Measurements from ENCODE around the gene VIPR2.

Gene VIPR2

DNA sequence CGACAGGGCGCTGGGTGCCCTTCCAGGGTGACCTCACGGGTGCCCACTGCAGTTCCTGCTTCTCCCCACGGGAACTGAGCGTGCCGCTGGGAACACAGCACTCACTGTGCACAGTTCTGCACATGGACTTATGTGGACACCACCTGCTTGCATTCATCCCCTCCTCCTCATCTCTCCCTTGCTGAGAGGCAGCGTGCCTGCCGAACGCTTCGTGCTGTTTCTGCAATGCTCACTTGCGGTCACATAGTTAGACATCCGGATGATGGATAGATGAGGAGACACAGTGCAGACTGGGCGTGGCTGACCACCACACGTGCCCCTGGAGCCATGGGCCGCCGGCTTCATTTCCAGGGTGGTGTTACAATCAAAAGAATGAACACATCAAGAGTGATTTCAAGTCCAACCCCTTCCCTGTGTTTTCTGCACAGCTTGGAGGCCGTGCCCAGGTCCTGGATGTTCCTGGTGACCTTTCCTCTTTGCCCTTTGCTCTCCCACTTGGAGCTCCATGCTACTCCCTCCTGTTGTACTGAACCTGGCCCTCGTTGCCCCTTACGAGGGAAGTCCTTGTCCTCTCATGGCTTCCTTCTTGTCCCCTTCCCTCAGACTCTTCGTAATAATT lies 119.4 kb downstream of the VIPR2 start:
- no peak overlapping the region for H3K9ac ChIP-seq (ENCODE audit: insufficient read length, low read depth)
- peaks cover 46% of the 10 kb centered on the region for H3K27me3 ChIP-seq (ENCODE audit: insufficient read depth, insufficient read length)
- H3K9me3 ChIP-seq (ENCODE audit: insufficient read depth, low read length): peaks cover 10% of the 10 kb centered on the region; the same call in 1 of the 2 replicates
- no peak for DNase-seq (ENCODE audit: low read depth, low spot score)
- peaks cover 12% of the 10 kb centered on the region for H3K4me1 ChIP-seq (ENCODE audit: insufficient read depth, insufficient read length)
- no peak for TF ChIP-seq ZNF274 (IDR thresholded peaks at IDR 0.05; ENCODE audit: low read depth, low read length)
- TF ChIP-seq SUZ12 (IDR thresholded peaks at IDR 0.05; ENCODE audit: extremely low read depth, insufficient read depth, insufficient read length): no peak
- TF ChIP-seq YY1 (IDR thresholded peaks at IDR 0.05; ENCODE audit: insufficient read depth, insufficient read length): no peak
- no peak overlapping the region for H3K4me3 ChIP-seq (ENCODE audit: insufficient read length, low read depth)
- no peaks in the 10 kb centered on the region for H3K36me3 ChIP-seq (ENCODE audit: insufficient read depth, insufficient read length, low read length)

DNA sequence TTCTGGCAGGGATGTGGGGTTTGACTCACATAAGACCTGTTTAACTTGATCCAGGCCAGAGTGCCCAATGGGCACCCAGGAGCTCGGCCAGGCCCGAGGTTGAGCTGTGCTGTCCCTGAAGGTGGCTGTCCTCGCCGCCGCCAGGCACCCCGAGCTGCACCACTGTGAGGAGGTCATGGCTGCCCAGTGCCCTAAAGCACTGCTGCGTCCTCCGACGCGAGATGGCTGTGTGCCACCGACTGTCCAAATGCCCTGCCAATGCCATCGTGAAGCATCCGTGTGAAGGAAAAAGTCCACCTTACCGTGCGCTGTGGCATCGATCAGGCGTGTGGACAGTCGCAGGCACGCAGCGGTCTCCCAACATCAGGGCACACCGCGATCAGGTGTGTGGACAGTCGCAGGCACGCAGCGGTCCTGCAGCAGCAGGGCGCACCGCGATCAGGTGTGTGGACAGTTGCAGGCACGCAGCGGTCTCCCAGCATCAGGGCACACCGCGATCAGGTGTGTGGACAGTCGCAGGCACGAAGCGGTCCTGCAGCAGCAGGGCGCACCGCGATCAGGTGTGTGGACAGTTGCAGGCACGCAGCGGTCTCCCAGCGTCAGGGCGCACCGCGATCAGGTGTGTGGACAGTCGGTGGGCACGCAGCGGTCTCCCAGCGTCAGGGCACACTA lies 120.3 kb downstream of the VIPR2 start:
- Histone ChIP-seq H3K36me3 (ENCODE audit: insufficient read depth, insufficient read length, low read length) (no peaks in the 10 kb centered on the region), H3K4me1 (ENCODE audit: insufficient read depth, insufficient read length) (peaks cover 12% of the 10 kb centered on the region), H3K9me3 (ENCODE audit: insufficient read depth, low read length) (peaks cover 10% of the 10 kb centered on the region; the same call in 1 of the 2 replicates), H3K4me3 (ENCODE audit: insufficient read length, low read depth) (no peak overlapping the region), H3K27me3 (ENCODE audit: insufficient read depth, insufficient read length) (peaks cover 46% of the 10 kb centered on the region), H3K9ac (ENCODE audit: insufficient read length, low read depth) (no peak overlapping the region)
- TF ChIP-seq SUZ12 (IDR thresholded peaks at IDR 0.05; ENCODE audit: extremely low read depth, insufficient read depth, insufficient read length) (no peak), YY1 (IDR thresholded peaks at IDR 0.05; ENCODE audit: insufficient read depth, insufficient read length) (no peak), ZNF274 (IDR thresholded peaks at IDR 0.05; ENCODE audit: low read depth, low read length) (no peak)
- DNase-seq (ENCODE audit: low read depth, low spot score): no peak

DNA sequence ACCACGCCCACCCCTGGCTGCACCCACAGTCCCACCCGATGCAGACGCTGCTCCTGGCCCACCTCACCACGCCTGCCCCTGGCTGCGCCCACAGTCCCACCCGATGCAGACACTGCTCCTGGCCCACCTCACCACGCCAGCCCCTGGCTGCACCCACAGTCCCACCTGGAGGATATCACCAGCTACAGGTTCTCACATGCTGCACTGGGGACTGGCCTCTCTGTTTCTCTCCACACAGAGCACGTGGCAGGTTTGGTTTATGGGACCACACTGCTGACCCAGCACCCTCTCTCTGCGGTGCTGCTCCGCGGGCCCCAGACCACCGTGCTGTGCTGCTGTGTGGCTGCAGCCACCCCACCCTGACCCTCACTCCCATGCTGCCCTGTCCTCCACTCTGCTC lies 120.9 kb downstream of the VIPR2 start:
- no peak for DNase-seq (ENCODE audit: low read depth, low spot score)
- no peaks in the 10 kb centered on the region for H3K36me3 ChIP-seq (ENCODE audit: insufficient read depth, insufficient read length, low read length)
- peaks cover 12% of the 10 kb centered on the region for H3K4me1 ChIP-seq (ENCODE audit: insufficient read depth, insufficient read length)
- H3K4me3 ChIP-seq (ENCODE audit: insufficient read length, low read depth): no peak overlapping the region
- no peak for TF ChIP-seq SUZ12 (IDR thresholded peaks at IDR 0.05; ENCODE audit: extremely low read depth, insufficient read depth, insufficient read length)
- TF ChIP-seq ZNF274 (IDR thresholded peaks at IDR 0.05; ENCODE audit: low read depth, low read length): no peak
- no peak for TF ChIP-seq YY1 (IDR thresholded peaks at IDR 0.05; ENCODE audit: insufficient read depth, insufficient read length)
- H3K9me3 ChIP-seq (ENCODE audit: insufficient read depth, low read length): peaks cover 13% of the 10 kb centered on the region; the same call in 1 of the 2 replicates
- no peak overlapping the region for H3K9ac ChIP-seq (ENCODE audit: insufficient read length, low read depth)
- H3K27me3 ChIP-seq (ENCODE audit: insufficient read depth, insufficient read length): peaks cover 46% of the 10 kb centered on the region

DNA sequence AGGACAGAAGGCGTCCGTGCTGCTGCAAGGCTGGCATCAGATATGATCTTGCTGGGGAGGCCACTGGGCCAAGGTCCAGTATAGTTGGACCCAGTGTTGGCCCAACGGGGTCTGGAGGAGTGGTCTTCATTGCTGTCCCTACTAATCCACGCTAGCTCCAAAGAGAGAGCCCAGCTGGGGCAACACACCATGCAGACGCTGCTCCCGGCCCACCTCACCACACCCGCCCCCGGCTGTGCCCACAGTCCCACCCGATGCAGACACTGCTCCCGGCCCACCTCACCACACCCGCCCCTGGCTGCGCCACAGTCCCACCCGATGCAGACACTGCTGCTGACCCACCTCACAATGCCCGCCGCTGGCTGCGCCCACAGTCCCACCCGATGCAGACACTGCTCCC lies 121.5 kb downstream of the VIPR2 start:
- peaks cover 18% of the 10 kb centered on the region; the same call in 1 of the 2 replicates for H3K9me3 ChIP-seq (ENCODE audit: insufficient read depth, low read length)
- H3K36me3 ChIP-seq (ENCODE audit: insufficient read depth, insufficient read length, low read length): no peaks in the 10 kb centered on the region
- no peak overlapping the region for H3K4me3 ChIP-seq (ENCODE audit: insufficient read length, low read depth)
- H3K27me3 ChIP-seq (ENCODE audit: insufficient read depth, insufficient read length): peaks cover 41% of the 10 kb centered on the region
- TF ChIP-seq YY1 (IDR thresholded peaks at IDR 0.05; ENCODE audit: insufficient read depth, insufficient read length): no peak
- TF ChIP-seq SUZ12 (IDR thresholded peaks at IDR 0.05; ENCODE audit: extremely low read depth, insufficient read depth, insufficient read length): no peak
- no peak for TF ChIP-seq ZNF274 (IDR thresholded peaks at IDR 0.05; ENCODE audit: low read depth, low read length)
- H3K9ac ChIP-seq (ENCODE audit: insufficient read length, low read depth): no peak overlapping the region
- H3K4me1 ChIP-seq (ENCODE audit: insufficient read depth, insufficient read length): peaks cover 11% of the 10 kb centered on the region
- no peak for DNase-seq (ENCODE audit: low read depth, low spot score)

DNA sequence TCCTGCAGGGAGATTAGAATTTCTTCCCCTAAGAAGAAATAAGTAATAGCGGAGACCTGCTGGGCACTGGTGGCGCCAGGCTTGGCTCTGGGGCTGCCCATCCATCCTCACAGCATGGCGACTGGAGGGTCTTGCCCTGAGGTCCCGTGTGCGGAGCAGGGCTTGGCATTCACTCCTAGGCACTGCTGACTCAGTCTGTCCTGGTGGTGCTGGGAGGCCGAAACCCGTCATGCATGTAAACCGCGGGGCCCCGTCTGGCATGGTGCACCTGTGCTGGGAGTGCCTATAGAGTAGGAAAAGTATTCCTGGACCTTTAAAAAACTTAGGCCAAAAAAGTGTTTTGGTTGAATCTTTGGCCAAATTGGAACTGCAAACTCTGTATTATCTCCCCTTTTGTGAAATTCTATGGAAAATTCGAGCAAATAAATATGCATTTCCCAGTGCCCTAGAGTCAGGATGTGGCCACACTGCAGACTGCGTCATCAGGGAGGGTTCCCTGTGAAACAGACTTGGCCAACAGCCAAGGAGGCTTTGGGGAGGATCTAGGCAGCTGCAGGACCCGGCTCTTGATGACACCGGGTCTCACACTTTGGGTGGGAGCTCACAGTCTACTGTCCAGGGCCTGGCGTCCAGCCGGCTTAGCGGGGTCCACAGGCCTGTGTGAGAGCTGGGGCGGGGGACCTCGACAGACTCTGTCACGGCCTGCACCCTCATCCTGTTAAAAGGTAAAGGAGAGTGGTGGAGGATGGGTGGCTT lies 122.3 kb downstream of the VIPR2 start:
- no peak for TF ChIP-seq SUZ12 (IDR thresholded peaks at IDR 0.05; ENCODE audit: extremely low read depth, insufficient read depth, insufficient read length)
- no peak for TF ChIP-seq ZNF274 (IDR thresholded peaks at IDR 0.05; ENCODE audit: low read depth, low read length)
- no peak for TF ChIP-seq YY1 (IDR thresholded peaks at IDR 0.05; ENCODE audit: insufficient read depth, insufficient read length)
- Histone ChIP-seq H3K4me3 (ENCODE audit: insufficient read length, low read depth) (no peak overlapping the region), H3K9ac (ENCODE audit: insufficient read length, low read depth) (no peak overlapping the region), H3K36me3 (ENCODE audit: insufficient read depth, insufficient read length, low read length) (no peaks in the 10 kb centered on the region), H3K4me1 (ENCODE audit: insufficient read depth, insufficient read length) (peaks cover 4% of the 10 kb centered on the region), H3K9me3 (ENCODE audit: insufficient read depth, low read length) (peaks cover 24% of the 10 kb centered on the region; the same call in 1 of the 2 replicates), H3K27me3 (ENCODE audit: insufficient read depth, insufficient read length) (peaks cover 36% of the 10 kb centered on the region)
- no peak for DNase-seq (ENCODE audit: low read depth, low spot score)

DNA sequence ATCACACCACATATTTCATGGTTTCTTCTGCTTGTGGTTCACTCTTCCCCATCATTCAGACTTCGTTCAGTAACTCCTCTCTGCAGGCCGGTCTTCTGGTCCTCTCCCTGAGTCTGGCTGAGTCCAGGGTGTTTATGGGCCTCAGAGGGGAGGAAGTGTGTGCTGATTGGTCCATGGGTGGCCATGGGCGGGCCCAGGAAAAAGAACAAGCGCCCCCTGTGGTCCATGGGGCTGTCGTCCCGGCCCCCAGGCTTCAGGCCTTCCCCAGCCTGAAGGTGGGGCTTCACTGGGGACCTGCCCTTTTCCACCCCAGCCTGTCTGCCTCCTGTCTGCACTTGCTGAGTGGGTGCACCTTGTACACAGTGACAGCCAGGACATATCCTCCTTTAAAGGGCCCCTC lies 123.7 kb downstream of the VIPR2 start:
- Histone ChIP-seq H3K9me3 (ENCODE audit: insufficient read depth, low read length) (peaks cover 24% of the 10 kb centered on the region; the same call in 1 of the 2 replicates), H3K27me3 (ENCODE audit: insufficient read depth, insufficient read length) (peaks cover 33% of the 10 kb centered on the region), H3K36me3 (ENCODE audit: insufficient read depth, insufficient read length, low read length) (no peaks in the 10 kb centered on the region), H3K9ac (ENCODE audit: insufficient read length, low read depth) (no peak overlapping the region), H3K4me1 (ENCODE audit: insufficient read depth, insufficient read length) (peaks cover 2% of the 10 kb centered on the region), H3K4me3 (ENCODE audit: insufficient read length, low read depth) (no peak overlapping the region)
- DNase-seq (ENCODE audit: low read depth, low spot score): no peak
- TF ChIP-seq YY1 (IDR thresholded peaks at IDR 0.05; ENCODE audit: insufficient read depth, insufficient read length): no peak
- no peak for TF ChIP-seq SUZ12 (IDR thresholded peaks at IDR 0.05; ENCODE audit: extremely low read depth, insufficient read depth, insufficient read length)
- TF ChIP-seq ZNF274 (IDR thresholded peaks at IDR 0.05; ENCODE audit: low read depth, low read length): no peak

DNA sequence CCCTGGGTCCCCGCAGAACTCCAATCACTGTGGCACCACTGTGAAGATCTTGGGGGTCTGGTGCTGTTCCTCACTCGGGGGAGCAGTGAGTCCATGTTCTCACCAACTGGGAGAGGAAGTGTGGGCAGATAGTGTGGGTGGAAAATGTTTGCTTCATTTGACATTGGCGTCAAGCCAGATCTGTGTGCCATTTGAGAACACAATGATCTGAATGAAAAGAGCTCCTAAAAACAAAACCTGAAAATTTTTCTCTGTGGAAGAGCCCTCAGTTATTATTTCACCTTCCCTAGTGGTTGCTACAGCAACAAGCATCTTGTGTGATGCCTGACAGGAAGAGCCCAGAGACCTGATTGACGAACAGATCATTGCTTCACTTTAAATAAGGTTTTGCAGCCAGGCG lies 125.6 kb downstream of the VIPR2 start:
- no peak overlapping the region for H3K4me3 ChIP-seq (ENCODE audit: insufficient read length, low read depth)
- peaks cover 24% of the 10 kb centered on the region; the same call in 1 of the 2 replicates for H3K9me3 ChIP-seq (ENCODE audit: insufficient read depth, low read length)
- TF ChIP-seq SUZ12 (IDR thresholded peaks at IDR 0.05; ENCODE audit: extremely low read depth, insufficient read depth, insufficient read length) (no peak), ZNF274 (IDR thresholded peaks at IDR 0.05; ENCODE audit: low read depth, low read length) (no peak), YY1 (IDR thresholded peaks at IDR 0.05; ENCODE audit: insufficient read depth, insufficient read length) (no peak)
- H3K9ac ChIP-seq (ENCODE audit: insufficient read length, low read depth): no peak overlapping the region
- no peaks in the 10 kb centered on the region for H3K36me3 ChIP-seq (ENCODE audit: insufficient read depth, insufficient read length, low read length)
- H3K4me1 ChIP-seq (ENCODE audit: insufficient read depth, insufficient read length): peaks cover 6% of the 10 kb centered on the region
- no peak for DNase-seq (ENCODE audit: low read depth, low spot score)
- H3K27me3 ChIP-seq (ENCODE audit: insufficient read depth, insufficient read length): peaks cover 14% of the 10 kb centered on the region

All from NT2/D1 (cell line).